ENCODE data around the gene COG5.
"Not testable (repeated sequence)": the region's sequence is repeated elsewhere in the genome, so short reads cannot be mapped to it uniquely, and the experiment has no call there.

Gene COG5

DNA sequence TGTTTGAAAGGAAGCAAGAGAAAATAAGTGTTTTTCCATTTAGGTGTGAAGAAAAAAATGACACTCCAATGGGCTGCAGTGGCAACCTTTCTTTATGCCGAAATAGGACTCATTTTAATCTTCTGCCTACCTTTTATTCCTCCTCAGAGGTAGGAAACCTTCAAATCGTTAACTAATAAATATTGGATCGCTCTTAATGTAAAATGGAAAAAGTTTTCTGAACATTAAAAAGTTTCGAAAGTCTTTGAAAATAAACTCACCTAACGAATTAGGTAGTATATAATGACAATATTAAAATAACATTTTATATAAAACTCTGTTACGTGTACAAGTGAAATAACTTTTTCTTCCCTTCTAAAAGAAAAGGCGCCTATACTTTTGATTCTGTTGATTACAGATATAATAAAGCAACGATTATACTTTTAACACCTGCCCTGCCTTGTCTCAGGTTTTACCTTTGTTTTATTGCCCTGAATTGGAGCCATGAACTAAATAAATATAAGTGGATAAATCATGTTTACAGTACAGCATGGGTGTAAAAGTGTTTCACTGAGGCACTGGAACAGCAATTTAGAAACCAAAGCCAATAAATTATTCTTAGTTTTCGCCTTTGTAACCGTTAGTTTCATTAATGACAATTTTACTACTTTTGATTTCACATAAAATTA, 17.1 kb upstream of the COG5 start:
- no peak for DNase-seq

- DNase-seq, result peak in 51 of 56 donors; percentile 8 to 83 (median 68)
Measured at GRCh38 chr7:107579885-107580715, 16.4 kb upstream of the COG5 start, which contains the start of gene BCAP29. BCAP29 (plus strand) TSS chr7:107580246; CDS start chr7:107580773, 527 bp downstream.

DNA sequence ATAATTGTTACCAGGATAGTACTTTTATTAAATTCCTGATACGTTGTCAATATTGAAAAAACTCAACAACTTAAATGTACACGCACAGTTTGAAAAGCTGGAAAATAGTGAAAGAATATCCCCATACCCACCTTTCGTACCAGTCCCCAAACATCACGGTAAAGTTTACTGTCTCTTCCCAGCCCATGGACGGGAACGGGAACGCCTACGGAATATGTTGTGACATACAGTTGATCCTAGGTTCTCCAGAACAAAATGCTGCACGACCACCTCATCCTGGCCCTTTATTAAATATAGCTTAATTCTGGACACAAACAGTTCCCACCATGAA, 15.8 kb upstream of the COG5 start:
- no peak for DNase-seq

DNA sequence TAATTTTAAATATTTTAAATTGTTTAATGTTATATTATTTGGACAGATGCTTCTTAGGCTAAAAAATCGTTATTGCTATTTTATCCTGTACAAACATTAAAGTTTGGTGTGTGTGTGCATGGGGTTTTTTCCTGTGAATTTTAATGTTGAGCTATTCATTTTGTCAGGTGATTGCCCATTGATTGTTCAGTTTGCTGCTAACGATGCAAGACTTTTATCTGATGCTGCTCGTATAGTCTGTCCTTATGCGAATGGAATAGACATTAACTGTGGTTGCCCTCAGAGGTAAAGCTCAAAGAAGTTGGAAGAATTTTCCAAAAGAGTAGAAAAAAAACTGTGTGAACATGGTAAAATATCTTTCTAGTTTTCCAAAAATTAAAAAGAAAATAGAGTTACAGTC, 9.8 kb upstream of the COG5 start:
- DNase-seq, result no peak

- no peak for DNase-seq
Measured at GRCh38 chr7:107570298-107570697, 6.6 kb upstream of the COG5 start.

GRCh38 chr7:107564553-107565298, 1.0 kb upstream of the COG5 start:
- DNase-seq, result no peak

- DNase-seq, result peak in 10 of 56 donors; percentile 33 to 74 (median 58)
Measured at GRCh38 chr7:107563081-107563774, 492 bp downstream of the COG5 start.

DNA sequence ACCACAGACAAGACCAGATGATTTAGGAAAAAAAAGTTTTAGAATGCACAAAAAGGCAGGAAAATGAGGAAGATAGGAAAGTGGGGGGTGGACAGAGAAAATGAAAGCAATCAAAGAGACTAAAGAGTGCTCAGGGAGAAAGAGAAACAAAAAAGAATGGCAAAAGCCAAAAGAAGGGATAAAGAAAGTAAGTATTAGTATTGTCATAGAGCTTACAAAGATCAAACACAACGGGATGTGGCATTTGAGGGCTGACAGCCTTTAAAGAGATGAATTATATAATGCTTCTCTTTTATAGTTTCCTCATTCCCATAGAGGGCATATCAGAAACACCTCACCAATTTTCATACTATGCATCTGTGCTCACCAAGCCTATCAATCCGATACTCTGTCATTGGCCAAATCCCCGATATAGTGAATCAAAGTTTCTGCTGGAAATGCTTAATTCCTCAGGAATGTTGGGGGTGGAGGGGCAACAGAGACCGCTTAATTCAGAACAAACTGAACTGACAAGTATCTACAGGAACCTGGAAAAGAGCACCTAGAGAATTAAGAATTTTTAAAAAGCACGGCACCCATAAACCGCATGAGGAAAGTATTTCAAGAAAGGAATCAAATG, 2.7 kb downstream of the COG5 start:
- no peak for DNase-seq

- DNase-seq, result no peak
Measured at GRCh38 chr7:107559864-107560263, 3.9 kb downstream of the COG5 start.

DNA sequence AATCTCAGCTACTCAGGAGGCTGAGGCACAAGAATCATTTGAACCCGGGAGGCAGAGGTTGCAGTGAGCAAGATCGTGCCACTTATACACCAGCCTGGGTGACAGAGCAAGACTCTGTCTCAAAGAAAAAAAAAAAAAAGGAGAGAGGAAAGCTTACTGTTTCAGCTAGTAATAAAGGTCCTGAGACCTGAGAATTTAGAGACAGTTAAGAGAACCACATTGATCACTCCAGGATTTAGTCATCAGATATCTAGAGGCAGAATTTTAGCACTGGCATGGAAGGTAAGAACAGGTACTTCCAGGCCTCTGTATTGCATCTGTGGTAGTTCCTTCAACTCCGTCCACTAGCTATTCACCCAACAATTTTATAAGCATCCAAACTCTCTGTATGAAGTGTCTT, 7.8 kb downstream of the COG5 start:
- DNase-seq, result no peak

- DNase-seq, result no peak
Measured at GRCh38 chr7:107551936-107552335, 11.8 kb downstream of the COG5 start.

DNA sequence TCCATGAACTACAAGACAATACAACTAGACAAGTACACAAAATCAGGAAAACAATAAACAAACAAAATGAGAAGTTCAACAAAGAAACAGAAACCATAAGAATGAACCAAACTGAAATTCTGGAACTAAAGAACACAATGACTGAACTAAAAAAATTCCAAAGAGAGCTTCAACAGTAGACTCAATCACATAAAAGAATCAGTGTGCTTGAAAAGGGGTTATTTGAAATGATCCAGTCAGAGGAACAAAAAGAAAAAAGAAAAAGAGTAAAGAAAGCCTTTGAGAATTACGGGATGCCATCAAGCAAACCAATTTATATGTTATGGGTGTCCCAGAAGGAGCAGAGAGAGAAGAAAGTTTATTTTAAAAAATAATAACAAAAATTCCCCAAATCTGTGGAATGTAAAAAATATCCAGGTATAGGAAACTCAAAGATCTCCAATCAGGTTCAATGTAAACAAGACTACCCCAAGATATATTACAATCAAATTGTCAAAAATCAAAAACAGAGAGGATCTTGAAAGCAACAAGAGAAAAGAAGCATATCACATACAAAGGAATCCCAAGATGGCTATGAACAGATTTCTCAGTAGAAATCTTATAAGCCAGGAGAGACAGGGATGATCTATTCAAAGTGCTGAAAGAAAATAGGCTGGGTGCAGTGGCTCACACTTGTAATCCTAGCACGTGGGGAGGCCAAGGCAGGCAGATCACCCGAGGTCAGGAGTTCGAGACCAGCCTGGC, 18.7 kb downstream of the COG5 start:
- DNase-seq, result no peak

- DNase-seq, result no peak
Measured at GRCh38 chr7:107543338-107543993, 20.3 kb downstream of the COG5 start.

DNA sequence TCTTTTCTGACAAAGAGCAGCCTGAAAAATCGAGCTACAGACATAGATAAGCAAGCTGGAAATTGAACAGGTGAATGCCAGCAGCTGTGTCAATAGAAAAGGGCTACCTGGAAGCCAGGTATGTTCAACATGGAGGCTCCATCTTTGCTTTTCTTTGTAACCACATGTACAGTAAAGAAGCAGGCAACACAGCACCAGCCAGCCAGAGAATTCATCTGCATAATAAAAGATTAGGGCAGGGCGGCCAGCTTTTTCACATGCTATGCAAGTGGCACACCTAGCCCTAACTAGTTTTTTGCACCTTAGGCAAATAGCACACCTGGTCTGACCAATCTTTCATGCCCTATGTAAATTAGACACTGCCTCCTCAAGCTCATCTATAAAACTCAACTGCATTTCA, 25.7 kb downstream of the COG5 start:
- no peak for DNase-seq

DNA sequence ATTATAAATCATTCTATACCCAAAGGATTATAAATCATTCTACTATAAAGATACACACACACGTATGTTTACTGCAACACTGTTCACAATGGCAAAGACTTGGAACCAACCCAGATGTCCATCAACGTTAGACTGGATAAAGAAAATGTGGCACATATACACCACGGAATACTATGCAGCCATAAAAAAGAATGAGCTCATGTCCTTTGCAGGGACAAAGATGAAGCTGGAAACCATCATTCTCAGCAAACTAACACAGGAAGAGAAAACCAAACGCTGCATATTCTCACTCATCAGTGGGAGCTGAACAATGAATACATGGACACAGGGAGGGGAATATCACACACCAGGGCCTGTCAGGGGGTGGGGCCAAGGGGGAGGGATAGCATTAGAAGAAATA, 26.5 kb downstream of the COG5 start:
- not testable (repeated sequence) for DNase-seq

DNA sequence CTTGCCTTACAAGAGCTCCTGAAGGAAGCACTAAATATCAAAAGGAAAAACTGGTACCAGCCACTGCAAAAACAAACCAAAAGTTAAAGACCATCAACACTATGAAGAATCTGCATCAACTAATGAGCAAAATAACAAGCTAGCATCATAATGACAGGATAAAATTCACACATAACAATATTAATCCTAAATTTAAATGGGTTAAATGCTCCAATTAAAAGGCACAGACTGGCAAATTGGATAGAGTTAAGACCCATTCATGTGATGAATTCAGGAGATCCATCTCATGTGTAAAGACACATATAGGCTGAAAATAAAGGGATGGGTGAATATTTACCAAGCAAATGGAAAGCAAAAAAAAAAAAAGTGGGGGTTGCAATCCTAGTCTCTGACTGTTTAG, 29.6 kb downstream of the COG5 start:
- DNase-seq, result no peak

DNA sequence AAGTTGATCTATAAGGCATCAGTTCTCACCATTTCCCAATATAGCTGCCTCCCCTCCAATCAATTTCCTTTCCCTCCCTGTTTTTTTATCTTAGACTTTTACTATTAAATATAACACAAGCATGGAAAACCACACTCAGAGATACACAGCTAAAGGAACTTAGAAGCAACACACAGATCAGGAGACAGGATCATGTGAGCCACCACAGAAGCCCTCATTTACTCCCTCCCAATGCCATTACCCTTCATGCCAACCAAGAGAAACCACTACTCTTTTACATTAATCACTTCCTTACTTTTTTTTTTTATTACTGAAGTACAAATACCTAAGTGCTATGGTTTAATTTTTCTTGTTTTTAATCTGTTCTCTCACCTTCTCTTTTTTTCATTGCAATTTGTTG, 33.0 kb downstream of the COG5 start:
- no peak for DNase-seq

DNA sequence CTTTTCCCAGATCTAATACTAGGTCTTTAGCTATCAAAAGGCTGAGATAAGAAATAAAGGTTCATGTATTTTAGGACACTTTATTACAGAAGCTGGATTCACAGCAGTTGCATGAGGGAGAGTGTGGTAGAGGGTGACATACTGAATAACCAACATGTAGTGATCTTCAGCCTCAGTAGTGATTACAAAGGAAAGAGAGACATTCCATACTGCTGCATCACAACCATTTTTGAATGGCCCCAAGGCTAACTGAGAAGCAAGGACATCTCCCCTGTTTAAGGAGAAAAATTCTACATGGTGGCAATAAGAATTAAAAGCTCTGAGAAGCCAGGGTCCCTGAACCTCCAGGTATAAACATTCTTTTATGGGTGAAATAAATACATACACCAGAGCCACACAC, 35.3 kb downstream of the COG5 start:
- DNase-seq, result no peak

DNA sequence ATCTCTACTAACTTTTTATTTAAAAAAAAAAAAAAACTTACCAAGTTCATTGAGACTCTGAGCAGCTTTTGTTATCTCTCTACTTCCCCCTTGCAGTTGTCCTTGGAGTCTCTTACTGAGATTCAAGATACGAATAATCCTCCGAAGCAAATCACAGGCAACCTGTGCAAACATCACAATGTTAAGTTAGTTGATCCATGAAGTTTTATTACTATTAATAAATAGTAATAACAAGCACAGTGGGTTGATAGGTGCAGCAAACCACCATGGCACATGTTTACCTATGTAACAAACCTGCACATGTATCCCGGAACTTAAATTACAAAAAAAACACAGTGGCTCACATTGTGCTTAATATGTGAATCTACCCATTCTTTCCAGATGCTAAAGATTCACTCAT, 36.5 kb downstream of the COG5 start:
- no peak for DNase-seq

DNA sequence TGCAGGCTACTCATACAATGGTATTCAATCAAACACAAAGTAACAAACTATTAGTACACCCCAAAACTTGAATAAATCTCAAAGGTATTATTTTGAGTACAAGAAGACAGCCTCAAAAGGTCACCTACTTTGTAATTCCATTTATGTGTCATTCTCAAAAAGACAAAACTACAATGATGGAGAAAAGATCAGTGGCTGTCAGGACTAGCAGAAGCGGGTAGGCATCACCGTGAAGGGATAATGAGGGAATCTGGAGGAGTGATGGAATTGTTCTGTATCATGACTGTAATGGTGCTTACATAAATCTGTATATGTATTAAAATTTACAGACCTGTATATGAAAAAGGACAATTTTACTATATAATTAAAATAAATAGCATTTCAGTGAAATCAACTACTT, 37.0 kb downstream of the COG5 start:
- no peak for DNase-seq

Measured in nucleus accumbens (tissue), 56 donors.